Smooth muscle cell (in vitro differentiated cells): ENCODE data around the gene HES7. TPM values are rescaled to one million over a fixed set of nuclear protein-coding genes. Genes with fewer than 3 reads are reported as not detected.

ENCODE experiments used
- DNase-seq: peaks from one replicate; lab custom pipeline; 2025; ENCODE audit not compliant: unreplicated experiment; lab: John Stamatoyannopoulos, UW
- H2AFZ ChIP-seq: fragments of 200-600 bp; sonication (generic); 2 replicates; pipeline ENCODE4 v1.6.0; 2016; ENCODE audit warnings: antibody characterized with exemption, low read depth, mild to moderate bottlenecking
- H3F3A ChIP-seq: fragments of 200-600 bp; sonication (generic); 2 replicates; pipeline ENCODE4 v1.6.0; 2017; ENCODE audit warnings: antibody characterized with exemption, low read depth
- H3K27ac ChIP-seq: fragments of 200-600 bp; sonication (generic); 2 replicates; pipeline ENCODE4 v1.5.1; 2016; ENCODE audit warnings: low read depth, mild to moderate bottlenecking
- H3K27me3 ChIP-seq: fragments of 200-600 bp; sonication (generic); 2 replicates; pipeline ENCODE4 v1.6.1; 2016; ENCODE audit warnings: low read depth, mild to moderate bottlenecking
- H3K36me3 ChIP-seq: fragments of 200-600 bp; sonication (generic); 2 replicates; pipeline ENCODE4 v1.5.1; 2016; ENCODE audit warnings: low read depth
- H3K4me1 ChIP-seq: fragments of 200-600 bp; sonication (generic); 2 replicates; pipeline ENCODE4 v1.5.1; 2016; ENCODE audit warnings: low read depth
- H3K4me2 ChIP-seq: fragments of 200-600 bp; sonication (generic); 2 replicates; pipeline ENCODE4 v1.6.0; 2016; ENCODE audit warnings: mild to moderate bottlenecking
- H3K4me3 ChIP-seq: fragments of 200-600 bp; sonication (generic); 2 replicates; pipeline ENCODE4 v1.5.1; 2016; ENCODE audit warnings: mild to moderate bottlenecking
- H3K79me2 ChIP-seq: fragments of 200-600 bp; sonication (generic); 2 replicates; pipeline ENCODE4 v1.6.0; 2016; ENCODE audit warnings: low read depth, mild to moderate bottlenecking
- H3K9ac ChIP-seq: fragments of 200-600 bp; sonication (generic); 2 replicates; pipeline ENCODE4 v1.6.0; 2016; ENCODE audit warnings: low read depth
- H3K9me3 ChIP-seq: fragments of 200-600 bp; sonication (generic); replicated peaks from 2 replicates; pipeline ENCODE4 v1.5.1; 2016; ENCODE audit warnings: low read depth
- H4K20me1 ChIP-seq: fragments of 200-600 bp; sonication (generic); 2 replicates; pipeline ENCODE4 v1.6.0; 2016; ENCODE audit warnings: low read depth
- WGBS: methylation state at CpG from one replicate; pipeline ENCODE4 v1.1.7; 2016; ENCODE audit warnings: low lambda C conversion rate; 5-methylcytosine and 5-hydroxymethylcytosine counted together
- microRNA-seq: library from miRNA; unstranded; fragments of <30 nt; microRNA quantifications from one replicate; pipeline ENCODE4, GENCODE V29; 2016; ENCODE audit warnings: borderline number of aligned reads
- polyA plus RNA-seq: library from polyadenylated mRNA; unstranded; fragments of >200 nt; fragmentation: Nextera tagmentation; extraction: Ambion mirVana; gene quantifications from 2 replicates; pipeline ENCODE4 v1.2.1, GENCODE V29; 2016
- small RNA-seq: library from RNA; depleted of rRNA; stranded (forward); fragments of <200 nt; gene quantifications from one replicate; pipeline ENCODE3, GENCODE V24; 2014
- total RNA-seq: library from RNA; depleted of rRNA; stranded (reverse); fragments of >200 nt; gene quantifications from 2 replicates; pipeline ENCODE4 v1.2.3, GENCODE V29; 2014
- TF ChIP-seq, protein P1 (sequence below): fragments of 200-600 bp; sonication (generic); IDR thresholded peaks from 2 replicates; pipeline ENCODE4 v1.5.1; 2017; ENCODE audit warnings: borderline replicate concordance, mild to moderate bottlenecking, antibody characterized with exemption; ENCODE audit not compliant: insufficient read depth, poor library complexity, severe bottlenecking

HES7 gene
- total and polyA plus RNA-seq, 2 experiments from 2014 or later, result not detected

DNA sequence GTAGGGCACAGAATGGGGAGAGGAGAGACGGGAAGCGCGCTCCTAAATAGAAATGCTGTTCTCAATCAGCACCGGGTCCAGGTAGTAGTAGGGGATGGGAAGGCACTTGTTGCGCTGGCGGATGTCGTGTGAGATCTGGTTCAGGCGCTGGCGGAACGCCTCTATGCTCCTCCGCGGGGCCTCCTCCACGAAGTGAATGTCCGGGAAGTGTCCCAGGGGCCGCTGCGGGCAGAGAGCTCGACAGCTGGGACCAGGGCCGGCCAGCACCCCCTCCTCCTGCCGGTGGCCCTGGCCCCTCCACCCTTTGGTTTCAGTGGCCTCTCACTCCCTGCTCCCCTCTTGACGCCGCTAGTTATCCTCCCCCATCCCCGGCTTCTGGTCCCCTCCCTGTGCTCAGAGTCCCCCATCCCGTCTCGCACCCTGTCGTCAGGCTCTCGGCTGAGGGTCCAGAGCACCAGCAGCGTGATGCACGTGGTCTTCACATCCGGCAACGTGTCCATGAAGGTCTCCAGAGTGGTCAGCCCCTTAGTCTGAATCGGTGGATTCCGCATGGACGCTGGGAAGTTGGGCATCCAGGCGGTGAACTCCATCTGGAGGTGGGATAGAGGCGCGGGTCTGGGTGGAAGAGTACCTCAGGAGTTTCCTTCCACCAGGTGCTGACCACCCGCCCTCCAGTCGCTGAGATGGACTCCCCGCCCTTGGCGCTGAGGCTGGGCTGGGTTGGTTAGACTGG lies 51.0 kb downstream of the HES7 start:
- TF ChIP-seq, protein P1, sequence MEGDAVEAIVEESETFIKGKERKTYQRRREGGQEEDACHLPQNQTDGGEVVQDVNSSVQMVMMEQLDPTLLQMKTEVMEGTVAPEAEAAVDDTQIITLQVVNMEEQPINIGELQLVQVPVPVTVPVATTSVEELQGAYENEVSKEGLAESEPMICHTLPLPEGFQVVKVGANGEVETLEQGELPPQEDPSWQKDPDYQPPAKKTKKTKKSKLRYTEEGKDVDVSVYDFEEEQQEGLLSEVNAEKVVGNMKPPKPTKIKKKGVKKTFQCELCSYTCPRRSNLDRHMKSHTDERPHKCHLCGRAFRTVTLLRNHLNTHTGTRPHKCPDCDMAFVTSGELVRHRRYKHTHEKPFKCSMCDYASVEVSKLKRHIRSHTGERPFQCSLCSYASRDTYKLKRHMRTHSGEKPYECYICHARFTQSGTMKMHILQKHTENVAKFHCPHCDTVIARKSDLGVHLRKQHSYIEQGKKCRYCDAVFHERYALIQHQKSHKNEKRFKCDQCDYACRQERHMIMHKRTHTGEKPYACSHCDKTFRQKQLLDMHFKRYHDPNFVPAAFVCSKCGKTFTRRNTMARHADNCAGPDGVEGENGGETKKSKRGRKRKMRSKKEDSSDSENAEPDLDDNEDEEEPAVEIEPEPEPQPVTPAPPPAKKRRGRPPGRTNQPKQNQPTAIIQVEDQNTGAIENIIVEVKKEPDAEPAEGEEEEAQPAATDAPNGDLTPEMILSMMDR, result no peak
- no peaks in the 10 kb centered on the region for H3K79me2 ChIP-seq
- no peak overlapping the region for H3K4me3 ChIP-seq
- peak overlapping the region; percentile 46 for H3K4me2 ChIP-seq
- H3F3A ChIP-seq, result no peaks in the 10 kb centered on the region
- 12% methylated on average over 38 of the region's 40 CpGs for WGBS
- H3K9ac ChIP-seq, result no peak overlapping the region
- no peaks in the 10 kb centered on the region for H3K9me3 ChIP-seq
- no peak overlapping the region for H3K27ac ChIP-seq
- DNase-seq, result no peak
- H3K27me3 ChIP-seq, result peaks cover 98% of the 10 kb centered on the region
- H3K4me1 ChIP-seq, result peaks cover 10% of the 10 kb centered on the region
- H2AFZ ChIP-seq, result no peak overlapping the region
- no peaks in the 10 kb centered on the region for H4K20me1 ChIP-seq
- no peaks in the 10 kb centered on the region for H3K36me3 ChIP-seq

DNA sequence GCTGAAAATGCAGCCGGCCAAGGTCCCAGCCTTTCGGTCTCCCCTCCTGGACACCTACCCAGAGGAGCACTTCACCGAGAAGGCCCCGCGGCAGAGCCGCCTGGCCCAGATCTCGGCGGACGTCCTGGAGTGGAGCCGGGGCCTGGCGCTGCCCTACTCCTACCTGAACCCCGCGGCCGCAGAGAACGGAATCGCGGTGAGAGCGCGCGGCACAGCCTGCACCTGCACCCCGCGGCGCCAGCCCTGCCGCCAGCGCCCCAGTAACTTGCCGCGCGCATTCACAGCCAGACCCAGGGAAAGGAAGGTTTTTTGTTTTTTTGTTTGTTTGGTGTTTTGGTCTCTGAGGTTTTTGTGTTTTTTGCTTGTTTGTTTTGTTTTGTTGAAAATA lies 51.6 kb downstream of the HES7 start:
- Histone ChIP-seq H3K79me2 (no peaks in the 10 kb centered on the region), H3K4me3 (no peak overlapping the region), H3F3A (no peaks in the 10 kb centered on the region), H3K27ac (no peak overlapping the region), H2AFZ (no peak overlapping the region), H3K4me2 (no peak overlapping the region), H3K4me1 (peaks cover 10% of the 10 kb centered on the region), H3K9ac (no peak overlapping the region), H3K27me3 (peaks cover 97% of the 10 kb centered on the region), H3K9me3 (no peaks in the 10 kb centered on the region), H4K20me1 (no peaks in the 10 kb centered on the region), H3K36me3 (no peaks in the 10 kb centered on the region)
- 17% methylated on average over 28 of the region's 28 CpGs for WGBS
- TF ChIP-seq, protein P1, result no peak
- DNase-seq, result no peak

DNA sequence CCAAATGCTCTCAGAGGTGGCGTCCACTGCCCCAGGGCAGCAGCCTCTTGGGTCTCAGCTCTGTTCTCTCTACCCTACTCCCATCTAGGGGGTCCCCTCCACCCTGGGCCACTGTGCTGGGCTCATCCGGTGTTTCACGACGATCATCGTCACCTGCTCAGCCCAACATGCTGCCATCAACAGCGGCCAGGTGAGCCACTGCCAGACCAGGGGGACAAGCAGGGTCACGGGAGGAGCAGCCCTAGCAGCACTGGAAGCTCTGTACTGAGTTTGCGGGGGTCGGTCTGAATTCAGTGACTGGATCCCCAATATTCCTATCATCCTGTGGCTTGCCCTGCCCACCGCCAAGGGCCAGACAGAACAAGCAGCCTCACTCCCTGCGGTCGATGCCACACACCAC lies 52.4 kb downstream of the HES7 start:
- Histone ChIP-seq H3F3A (no peaks in the 10 kb centered on the region), H3K9ac (no peak overlapping the region), H2AFZ (no peak overlapping the region), H4K20me1 (no peaks in the 10 kb centered on the region), H3K9me3 (no peaks in the 10 kb centered on the region), H3K4me2 (no peak overlapping the region), H3K79me2 (no peaks in the 10 kb centered on the region), H3K4me3 (no peak overlapping the region), H3K36me3 (no peaks in the 10 kb centered on the region), H3K27ac (no peak overlapping the region), H3K27me3 (peaks cover 97% of the 10 kb centered on the region), H3K4me1 (peaks cover 10% of the 10 kb centered on the region)
- 83% methylated on average over 12 of the region's 12 CpGs for WGBS
- TF ChIP-seq, protein P1, result no peak
- no peak for DNase-seq

Small RNA genes within 50 kb of the gene (microRNA-seq; reads per million reads assigned to microRNA genes)
- gene MIR4314 (not detected), gene MIR6883 (not detected)

Small RNA genes within 50 kb of the gene (small RNA-seq; reads per million reads assigned to genes)
- not detected for gene MIR4314

Other genes starting within 250 kb of the HES7 start
- 28.5 and 34.9 TPM in 2 replicates for gene CHD3, start 235.3 kb downstream of the HES7 start, total RNA-seq
- 16.3 and 23.5 TPM in 2 replicates for gene CHD3, start 235.3 kb downstream of the HES7 start, polyA plus RNA-seq
- gene RNF227, start 207.8 kb downstream of the HES7 start, total RNA-seq, result 3.4 and 5.4 TPM in 2 replicates
- gene RNF227, start 207.8 kb downstream of the HES7 start, polyA plus RNA-seq, result 3.5 and 5.1 TPM in 2 replicates
- gene KCNAB3, start 194.2 kb downstream of the HES7 start, total RNA-seq, result 4.6 and 8.7 TPM in 2 replicates
- 4.4 and 5.3 TPM in 2 replicates for gene KCNAB3, start 194.2 kb downstream of the HES7 start, polyA plus RNA-seq
- 53.6 and 56.2 TPM in 2 replicates for gene TRAPPC1, start 192.2 kb downstream of the HES7 start, total RNA-seq
- gene TRAPPC1, start 192.2 kb downstream of the HES7 start, polyA plus RNA-seq, result 364 and 392 TPM in 2 replicates
- gene CNTROB, start 191.9 kb downstream of the HES7 start, total RNA-seq, result 11.1 and 23.5 TPM in 2 replicates
- gene CNTROB, start 191.9 kb downstream of the HES7 start, polyA plus RNA-seq, result 20.6 and 26.3 TPM in 2 replicates
- 0.09 TPM in 1 of 2 replicates, not detected in the other for gene GUCY2D, start 121.5 kb downstream of the HES7 start, total RNA-seq
- 0.30 and 0.57 TPM in 2 replicates for gene GUCY2D, start 121.5 kb downstream of the HES7 start, polyA plus RNA-seq
- gene ALOX15B, start 85.0 kb downstream of the HES7 start, total RNA-seq, result 0.18 and 0.27 TPM in 2 replicates
- 0.69 and 1.1 TPM in 2 replicates for gene ALOX15B, start 85.0 kb downstream of the HES7 start, polyA plus RNA-seq
- 4.7 and 4.9 TPM in 2 replicates for gene ALOX12B, start 36.4 kb downstream of the HES7 start, total RNA-seq
- gene ALOX12B, start 36.4 kb downstream of the HES7 start, polyA plus RNA-seq, result 3.0 and 3.7 TPM in 2 replicates
- gene ALOXE3, start 5.6 kb downstream of the HES7 start, total RNA-seq, result 1.1 and 1.7 TPM in 2 replicates
- 0.25 and 2.3 TPM in 2 replicates for gene ALOXE3, start 5.6 kb downstream of the HES7 start, polyA plus RNA-seq
- 25.8 and 29.0 TPM in 2 replicates for gene PER1, start 28.3 kb upstream of the HES7 start, total RNA-seq
- gene PER1, start 28.3 kb upstream of the HES7 start, polyA plus RNA-seq, result 55.2 and 85.9 TPM in 2 replicates
- 5.7 and 8.1 TPM in 2 replicates for gene VAMP2, start 38.8 kb upstream of the HES7 start, total RNA-seq
- 20.1 and 28.9 TPM in 2 replicates for gene VAMP2, start 38.8 kb upstream of the HES7 start, polyA plus RNA-seq
- 66.7 and 88.4 TPM in 2 replicates for gene TMEM107, start 52.3 kb upstream of the HES7 start, total RNA-seq
- gene TMEM107, start 52.3 kb upstream of the HES7 start, polyA plus RNA-seq, result 36.0 and 36.5 TPM in 2 replicates
- gene BORCS6, start 66.1 kb upstream of the HES7 start, total RNA-seq, result 1.8 and 6.3 TPM in 2 replicates
- gene BORCS6, start 66.1 kb upstream of the HES7 start, polyA plus RNA-seq, result 3.2 and 3.9 TPM in 2 replicates
- 10.5 and 16.6 TPM in 2 replicates for gene AURKB, start 86.5 kb upstream of the HES7 start, total RNA-seq
- gene AURKB, start 86.5 kb upstream of the HES7 start, polyA plus RNA-seq, result 31.7 and 33.5 TPM in 2 replicates
- 1.4 and 3.8 TPM in 2 replicates for gene CTC1, start 124.0 kb upstream of the HES7 start, total RNA-seq
- 1.8 and 6.0 TPM in 2 replicates for gene CTC1, start 124.0 kb upstream of the HES7 start, polyA plus RNA-seq
- gene PFAS, start 125.2 kb upstream of the HES7 start, total RNA-seq, result 9.9 and 22.1 TPM in 2 replicates
- 10.4 and 12.8 TPM in 2 replicates for gene PFAS, start 125.2 kb upstream of the HES7 start, polyA plus RNA-seq
- 10.1 and 13.4 TPM in 2 replicates for gene RANGRF, start 164.6 kb upstream of the HES7 start, total RNA-seq
- gene RANGRF, start 164.6 kb upstream of the HES7 start, polyA plus RNA-seq, result 36.0 and 44.9 TPM in 2 replicates
- 0.90 and 1.6 TPM in 2 replicates for gene SLC25A35, start 171.3 kb upstream of the HES7 start, total RNA-seq
- 2.1 and 2.6 TPM in 2 replicates for gene SLC25A35, start 171.3 kb upstream of the HES7 start, polyA plus RNA-seq
- gene ARHGEF15, start 186.1 kb upstream of the HES7 start, total RNA-seq, result not detected in 2 replicates
- gene ARHGEF15, start 186.1 kb upstream of the HES7 start, polyA plus RNA-seq, result 0.11 TPM in 1 of 2 replicates, not detected in the other
- not detected in 2 replicates for gene ODF4, start 215.7 kb upstream of the HES7 start, total RNA-seq
- not detected in 2 replicates for gene ODF4, start 215.7 kb upstream of the HES7 start, polyA plus RNA-seq